ENCODE results near the gene ATP9B.

The ATP9B gene

GRCh38 chr18:79108549-79109215 is 39.5 kb downstream of the ATP9B start:
- no peak for DNase-seq
- Histone ChIP-seq H3K36me3 (peaks cover 4% of the 10 kb centered on the region; the same call in 1 of the 2 replicates), H3K27me3 (ENCODE audit: insufficient read depth, low read depth, severe bottlenecking) (no peaks in the 10 kb centered on the region), H3K27ac (no peak overlapping the region), H3K4me3 (ENCODE audit: low read depth, low read length) (no peak overlapping the region), H3K9me3 (ENCODE audit: severe bottlenecking) (no peaks in the 10 kb centered on the region)
- no peak for TF ChIP-seq CTCF (IDR thresholded peaks at IDR 0.05; ENCODE audit: low read depth, low read length)

- H3K36me3 ChIP-seq: peaks cover 15% of the 10 kb centered on the region
- peak; percentile 25 for DNase-seq
- TF ChIP-seq CTCF (IDR thresholded peaks at IDR 0.05; ENCODE audit: low read depth, low read length): no peak
- no peaks in the 10 kb centered on the region for H3K27me3 ChIP-seq (ENCODE audit: insufficient read depth, low read depth, severe bottlenecking)
- H3K27ac ChIP-seq: no peak overlapping the region
- no peaks in the 10 kb centered on the region for H3K9me3 ChIP-seq (ENCODE audit: severe bottlenecking)
- H3K4me3 ChIP-seq (ENCODE audit: low read depth, low read length): no peak overlapping the region
Observed at GRCh38 chr18:79111483-79111882, 42.3 kb downstream of the ATP9B start.

GRCh38 chr18:79117385-79117784 is 48.2 kb downstream of the ATP9B start:
- H3K27me3 ChIP-seq (ENCODE audit: insufficient read depth, low read depth, severe bottlenecking): no peaks in the 10 kb centered on the region
- no peak overlapping the region for H3K4me3 ChIP-seq (ENCODE audit: low read depth, low read length)
- no peaks in the 10 kb centered on the region for H3K9me3 ChIP-seq (ENCODE audit: severe bottlenecking)
- H3K27ac ChIP-seq: no peak overlapping the region
- DNase-seq: no peak
- TF ChIP-seq CTCF (IDR thresholded peaks at IDR 0.05; ENCODE audit: low read depth, low read length): no peak
- H3K36me3 ChIP-seq: peaks cover 21% of the 10 kb centered on the region

- Histone ChIP-seq H3K27me3 (ENCODE audit: insufficient read depth, low read depth, severe bottlenecking) (no peaks in the 10 kb centered on the region), H3K27ac (no peak overlapping the region), H3K4me3 (ENCODE audit: low read depth, low read length) (no peak overlapping the region), H3K36me3 (peaks cover 21% of the 10 kb centered on the region), H3K9me3 (ENCODE audit: severe bottlenecking) (no peaks in the 10 kb centered on the region)
- DNase-seq: no peak
- no peak for TF ChIP-seq CTCF (IDR thresholded peaks at IDR 0.05; ENCODE audit: low read depth, low read length)
Observed at GRCh38 chr18:79117788-79118187, 48.6 kb downstream of the ATP9B start.

- H3K27me3 ChIP-seq (ENCODE audit: insufficient read depth, low read depth, severe bottlenecking): no peaks in the 10 kb centered on the region
- DNase-seq: no peak
- H3K36me3 ChIP-seq: peaks cover 17% of the 10 kb centered on the region
- no peak overlapping the region for H3K4me3 ChIP-seq (ENCODE audit: low read depth, low read length)
- no peak for TF ChIP-seq CTCF (IDR thresholded peaks at IDR 0.05; ENCODE audit: low read depth, low read length)
- no peak overlapping the region for H3K27ac ChIP-seq
- no peaks in the 10 kb centered on the region for H3K9me3 ChIP-seq (ENCODE audit: severe bottlenecking)
Observed at GRCh38 chr18:79118797-79119196, 49.6 kb downstream of the ATP9B start.

Measured in WERI-Rb-1 (cell line).